PFSK-1 (cell line): Measurements from ENCODE around the gene ROBO1.

Source experiments
- FOXP2 ChIP-seq: optimal IDR thresholded peaks from 2 replicates; pipeline ENCODE3; 2011; ENCODE audit warnings: borderline replicate concordance, control low read depth, inconsistent platforms; ENCODE audit not compliant: insufficient read depth; ENCODE audit errors: extremely low read length, extremely low read depth
- POLR2AphosphoS5 ChIP-seq: IDR thresholded peaks from 2 replicates; pipeline ENCODE4 v1.6.1; 2012; ENCODE audit warnings: low read depth, mild to moderate bottlenecking, control low read depth, low read length, moderate library complexity
- SIN3A ChIP-seq: IDR thresholded peaks from 2 replicates; pipeline ENCODE4 v1.6.1; 2012; ENCODE audit warnings: mild to moderate bottlenecking, low read length, moderate library complexity, borderline replicate concordance; ENCODE audit not compliant: insufficient read depth
- TAF1 ChIP-seq: IDR thresholded peaks from 2 replicates; pipeline ENCODE4 v1.6.1; 2012; ENCODE audit warnings: low read length, control low read depth, borderline replicate concordance; ENCODE audit not compliant: insufficient read depth
- TF ChIP-seq, protein P1 (sequence below), 2 experiments: IDR thresholded peaks; 2 replicates each; pipeline versions ENCODE4 v1.6.1 to v1.8.0; 2011 to 2012; ENCODE audit warnings: low read depth in 2 of 2, low read length in 2 of 2, control low read depth in 1 of 2, inconsistent platforms in 1 of 2, mild to moderate bottlenecking in 1 of 2, moderate library complexity in 1 of 2; ENCODE audit not compliant: insufficient read depth in 1 of 2

Gene ROBO1

DNA sequence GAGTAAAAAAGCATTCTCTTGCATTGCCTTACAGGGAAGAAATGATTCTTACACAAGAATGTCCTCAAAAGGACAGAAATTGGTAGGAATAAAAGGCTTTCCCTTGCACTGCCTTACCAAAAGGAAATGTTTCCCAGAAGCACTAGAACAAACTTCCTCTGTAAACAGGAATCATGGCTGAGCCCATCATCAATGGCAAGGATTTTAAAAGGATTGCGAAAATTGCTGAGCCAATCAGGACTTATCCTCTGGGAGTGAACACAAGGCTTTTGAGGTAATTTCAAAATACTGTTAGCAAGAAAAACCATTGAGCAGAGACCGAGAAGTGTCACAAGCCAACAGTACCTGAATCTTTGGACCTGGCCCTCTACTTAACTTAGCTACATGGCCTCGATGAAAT, 897.3 kb downstream of the ROBO1 start:
- TF ChIP-seq TAF1 (no peak), FOXP2 (no peak), SIN3A (no peak)

DNA sequence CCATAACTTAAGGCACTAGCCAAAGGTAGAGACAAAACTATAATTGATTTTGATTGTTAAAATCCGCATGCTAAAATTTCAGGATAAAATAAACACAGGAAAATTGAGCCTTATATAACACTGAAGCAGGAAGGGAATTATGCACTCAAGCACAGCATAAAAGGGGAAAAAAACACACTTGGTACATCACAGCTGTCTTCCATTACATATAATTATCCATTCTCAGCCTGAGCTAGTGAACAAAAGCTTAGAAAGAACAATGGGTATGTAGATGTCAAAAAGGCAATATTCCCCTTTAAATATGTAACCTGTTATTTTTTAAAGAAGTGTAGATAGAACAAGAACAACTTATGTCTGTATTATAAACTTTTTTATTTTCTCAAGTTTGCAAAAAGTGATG, 899.2 kb downstream of the ROBO1 start:
- TF ChIP-seq TAF1, result no peak
- no peak for TF ChIP-seq SIN3A
- TF ChIP-seq, protein P1, sequence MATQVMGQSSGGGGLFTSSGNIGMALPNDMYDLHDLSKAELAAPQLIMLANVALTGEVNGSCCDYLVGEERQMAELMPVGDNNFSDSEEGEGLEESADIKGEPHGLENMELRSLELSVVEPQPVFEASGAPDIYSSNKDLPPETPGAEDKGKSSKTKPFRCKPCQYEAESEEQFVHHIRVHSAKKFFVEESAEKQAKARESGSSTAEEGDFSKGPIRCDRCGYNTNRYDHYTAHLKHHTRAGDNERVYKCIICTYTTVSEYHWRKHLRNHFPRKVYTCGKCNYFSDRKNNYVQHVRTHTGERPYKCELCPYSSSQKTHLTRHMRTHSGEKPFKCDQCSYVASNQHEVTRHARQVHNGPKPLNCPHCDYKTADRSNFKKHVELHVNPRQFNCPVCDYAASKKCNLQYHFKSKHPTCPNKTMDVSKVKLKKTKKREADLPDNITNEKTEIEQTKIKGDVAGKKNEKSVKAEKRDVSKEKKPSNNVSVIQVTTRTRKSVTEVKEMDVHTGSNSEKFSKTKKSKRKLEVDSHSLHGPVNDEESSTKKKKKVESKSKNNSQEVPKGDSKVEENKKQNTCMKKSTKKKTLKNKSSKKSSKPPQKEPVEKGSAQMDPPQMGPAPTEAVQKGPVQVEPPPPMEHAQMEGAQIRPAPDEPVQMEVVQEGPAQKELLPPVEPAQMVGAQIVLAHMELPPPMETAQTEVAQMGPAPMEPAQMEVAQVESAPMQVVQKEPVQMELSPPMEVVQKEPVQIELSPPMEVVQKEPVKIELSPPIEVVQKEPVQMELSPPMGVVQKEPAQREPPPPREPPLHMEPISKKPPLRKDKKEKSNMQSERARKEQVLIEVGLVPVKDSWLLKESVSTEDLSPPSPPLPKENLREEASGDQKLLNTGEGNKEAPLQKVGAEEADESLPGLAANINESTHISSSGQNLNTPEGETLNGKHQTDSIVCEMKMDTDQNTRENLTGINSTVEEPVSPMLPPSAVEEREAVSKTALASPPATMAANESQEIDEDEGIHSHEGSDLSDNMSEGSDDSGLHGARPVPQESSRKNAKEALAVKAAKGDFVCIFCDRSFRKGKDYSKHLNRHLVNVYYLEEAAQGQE (IDR thresholded peaks at IDR 0.05; ENCODE audit: insufficient read depth in 1 of 2, low read depth in 2 of 2, low read length in 2 of 2), result no peak
- TF ChIP-seq FOXP2, result no peak
- no peak for TF ChIP-seq POLR2AphosphoS5

DNA sequence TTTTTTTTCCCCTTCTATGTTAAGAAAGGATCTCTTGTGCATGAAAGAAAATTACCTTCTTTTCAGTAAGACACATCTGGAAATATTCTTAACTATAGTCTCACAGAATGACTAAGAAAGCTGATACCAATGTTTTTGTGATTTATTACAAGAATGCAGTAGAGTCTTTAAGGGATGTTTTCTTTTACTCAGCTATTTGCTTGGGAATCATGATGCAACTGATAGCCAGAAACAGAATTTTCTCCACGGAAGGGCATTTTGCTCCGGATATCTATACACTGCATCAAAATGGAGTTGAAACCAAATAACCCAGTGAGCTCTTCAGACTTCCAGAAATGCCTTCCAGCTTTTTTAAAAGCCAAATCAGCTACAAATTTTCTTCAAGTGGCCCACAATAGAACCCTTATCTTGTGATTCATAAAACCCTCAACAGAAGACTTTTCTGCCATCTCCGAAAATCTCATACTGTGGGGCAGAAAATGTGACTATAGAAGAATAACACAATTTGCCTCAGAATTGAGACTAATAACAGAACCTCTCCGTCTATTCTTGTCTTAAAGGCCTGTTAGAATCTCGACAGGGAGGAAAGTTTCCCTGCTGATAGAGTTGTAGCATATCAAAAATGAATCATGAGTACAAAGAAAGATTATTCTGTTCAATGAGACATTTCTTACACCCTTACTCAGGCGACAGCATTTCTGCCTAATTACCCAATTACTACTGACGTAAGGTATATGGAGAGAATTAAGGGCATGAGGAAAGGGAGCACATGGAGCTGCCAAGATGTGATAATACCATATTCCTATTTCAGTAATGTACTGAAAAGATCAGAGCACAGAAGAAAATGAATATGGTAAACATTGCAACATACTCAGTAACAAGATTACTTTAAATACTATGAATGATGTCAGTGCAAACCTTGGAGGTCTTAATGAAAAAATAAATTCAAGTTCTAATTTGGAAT, 900.1 kb downstream of the ROBO1 start:
- TF ChIP-seq, protein P1 (IDR thresholded peaks at IDR 0.05; ENCODE audit: insufficient read depth in 1 of 2, low read depth in 2 of 2, low read length in 2 of 2), result no peak
- TF ChIP-seq POLR2AphosphoS5, result no peak
- TF ChIP-seq FOXP2, result no peak
- no peak for TF ChIP-seq SIN3A
- no peak for TF ChIP-seq TAF1

DNA sequence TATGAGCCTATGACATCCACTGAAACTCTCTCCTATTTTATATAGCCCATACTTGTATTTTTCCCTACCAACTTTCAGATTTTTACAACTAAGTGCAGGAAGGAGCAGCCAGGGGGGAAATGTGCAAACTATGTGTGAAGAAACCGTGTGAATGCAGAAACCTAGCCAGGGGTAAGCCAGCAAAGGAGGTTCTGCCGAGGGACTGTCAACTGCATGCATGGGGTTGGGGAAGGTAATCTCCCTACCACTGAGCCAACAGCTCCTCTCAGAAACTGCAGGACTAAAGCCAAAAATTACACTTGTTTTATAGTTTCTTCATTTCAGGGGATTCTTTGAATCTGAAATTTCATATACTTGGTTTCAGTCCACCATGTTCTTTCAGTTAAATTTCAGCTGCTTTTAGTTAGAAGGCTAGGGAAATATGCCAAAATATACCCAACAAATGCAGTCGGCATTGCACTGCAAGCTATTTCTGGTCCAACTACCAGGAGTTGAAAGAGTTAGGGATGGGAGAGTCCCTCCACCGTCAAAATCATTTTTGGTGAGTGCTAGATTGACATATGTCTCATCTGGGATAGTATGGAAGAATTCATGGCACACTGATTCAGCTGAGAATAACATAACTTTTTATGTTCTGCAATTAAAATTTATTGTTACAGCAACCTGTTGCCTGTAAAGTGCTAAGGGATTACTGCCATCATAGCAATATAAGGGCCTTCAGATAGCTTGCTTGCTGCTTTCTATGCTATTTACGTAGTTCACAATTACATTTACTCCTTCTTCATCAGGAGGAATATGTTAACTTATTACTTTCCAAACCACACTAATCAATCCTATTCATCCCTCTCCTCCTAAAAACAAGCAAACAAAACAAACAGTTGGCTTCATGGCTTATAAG, 904.2 kb downstream of the ROBO1 start:
- TF ChIP-seq, protein P1 (IDR thresholded peaks at IDR 0.05; ENCODE audit: insufficient read depth in 1 of 2, low read depth in 2 of 2, low read length in 2 of 2), result no peak
- TF ChIP-seq TAF1 (no peak), POLR2AphosphoS5 (no peak), FOXP2 (no peak), SIN3A (no peak)

DNA sequence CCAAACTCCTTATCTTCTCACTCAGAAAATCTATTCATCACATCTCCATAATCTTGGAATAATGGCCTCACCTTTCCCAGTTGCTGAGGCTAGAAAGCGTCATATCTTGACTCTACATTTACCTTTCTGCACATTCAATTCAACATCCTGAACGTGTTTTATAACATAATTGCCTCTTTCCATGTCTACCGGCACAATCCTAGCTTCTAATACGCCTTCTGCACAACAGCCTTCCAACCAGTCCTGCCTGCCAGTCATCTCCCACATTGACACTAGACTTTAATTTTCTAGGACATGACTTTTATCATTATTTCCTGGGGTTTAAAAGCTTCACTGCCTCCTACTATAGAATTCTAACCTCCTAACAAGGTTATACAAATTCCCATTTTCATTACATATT, 906.6 kb downstream of the ROBO1 start:
- TF ChIP-seq TAF1 (no peak), POLR2AphosphoS5 (no peak), SIN3A (no peak), FOXP2 (no peak)
- TF ChIP-seq, protein P1 (IDR thresholded peaks at IDR 0.05; ENCODE audit: insufficient read depth in 1 of 2, low read depth in 2 of 2, low read length in 2 of 2), result no peak
